Lung (tissue), 12 donors: ENCODE measurements around the gene SELPLG. TPM values are rescaled to one million over a fixed set of nuclear protein-coding genes. Genes with fewer than 3 reads are reported as not detected.
"Not testable (repeated sequence)": the region's sequence is repeated elsewhere in the genome, so short reads cannot be mapped to it uniquely, and the experiment has no call there.

ENCODE experiments used
- ATAC-seq: fragments of 200-7000 bp; cut with Tn5 transposase; one replicate; pipeline ENCODE4 v1.9.1; 2020; ENCODE audit warnings: moderate number of reproducible peaks; ENCODE audit not compliant: insufficient read depth, low FRiP score
- DNase-seq, 3 donors: peaks; one replicate each; pipeline ENCODE4 v3.0.0-alpha.2; 2013 to 2017
- H3K27ac ChIP-seq, 2 donors: one replicate each; pipeline ENCODE4 v1.5.1; 2013; ENCODE audit warnings: mild to moderate bottlenecking in 2 of 2, moderate library complexity in 2 of 2, control low read depth in 1 of 2, inconsistent platforms in 1 of 2, low read depth in 1 of 2, low read length in 1 of 2
- H3K27me3 ChIP-seq, 3 donors: one replicate each; pipeline ENCODE4 v1.5.1; 2013; ENCODE audit warnings: low read length in 2 of 3; ENCODE audit not compliant: control insufficient read depth in 3 of 3, insufficient read depth in 3 of 3
- H3K36me3 ChIP-seq, 4 donors: one replicate each; pipeline ENCODE4 v1.5.1; 2013; ENCODE audit warnings: low read length in 4 of 4, mild to moderate bottlenecking in 1 of 4, moderate library complexity in 1 of 4; ENCODE audit not compliant: control insufficient read depth in 4 of 4, insufficient read depth in 4 of 4
- H3K4me1 ChIP-seq, 5 donors: one replicate each; pipeline ENCODE4 v1.5.1; 2013; ENCODE audit warnings: low read length in 5 of 5, mild to moderate bottlenecking in 2 of 5, moderate library complexity in 1 of 5; ENCODE audit not compliant: control insufficient read depth in 5 of 5, insufficient read depth in 5 of 5
- H3K4me3 ChIP-seq: one replicate; pipeline ENCODE4 v1.5.1; 2013; ENCODE audit warnings: mild to moderate bottlenecking, control low read depth, moderate library complexity
- H3K9ac ChIP-seq, 2 donors: one replicate each; pipeline ENCODE4 v1.5.1; 2013; ENCODE audit warnings: low read length in 2 of 2, control low read depth in 1 of 2; ENCODE audit not compliant: insufficient read depth in 1 of 2
- H3K9me3 ChIP-seq, 4 donors: one replicate each; pipeline ENCODE4 v1.5.1; 2013; ENCODE audit warnings: low read length in 3 of 4, mild to moderate bottlenecking in 1 of 4, moderate library complexity in 1 of 4; ENCODE audit not compliant: control insufficient read depth in 4 of 4, insufficient read depth in 3 of 4
- WGBS, 2 donors: extraction: QIAGEN DNeasy Blood & Tissue Kit; methylation state at CpG; one replicate each; pipeline ENCODE4 v1.1.7; 2013; 5-methylcytosine and 5-hydroxymethylcytosine counted together
- polyA plus RNA-seq, 2 donors: library from polyadenylated mRNA; stranded (reverse); fragments of 200-250 nt; gene quantifications; one replicate each; pipeline ENCODE4 v1.2.1, GENCODE V29; 2013
- total RNA-seq, 2 donors: library from RNA; depleted of rRNA in 1 of 2; stranded (reverse); fragments of >200 nt in 1 of 2; gene quantifications; one replicate each; pipeline ENCODE4 v1.2.1, GENCODE V29; 2014 to 2021
- TF ChIP-seq, protein P1 (sequence below): IDR thresholded peaks from 2 replicates; pipeline ENCODE4 v1.5.1; 2012; ENCODE audit warnings: mild to moderate bottlenecking; ENCODE audit errors: control extremely low read depth, extremely low read depth
- donor health status: control.
- donor health status: control.
- donor health status: Bipolar disorder and iron deficiency.
- donor health status: healthy.
- donor health status: DM: yes; HTN: yes; CAD: no.

SELPLG gene
- total and polyA plus RNA-seq, 4 donors, result 11.3 to 97.0 (median 30.5) TPM

- H3K4me1 ChIP-seq, result peaks cover 0 to 27% (median 9%) of the 10 kb centered on the region in 5 donors
- H3K4me3 ChIP-seq, result no peak overlapping the region
- H3K27me3 ChIP-seq, result no peaks in the 10 kb centered on the region
- DNase-seq (no peak), ATAC-seq (no peak)
- TF ChIP-seq, protein P1, sequence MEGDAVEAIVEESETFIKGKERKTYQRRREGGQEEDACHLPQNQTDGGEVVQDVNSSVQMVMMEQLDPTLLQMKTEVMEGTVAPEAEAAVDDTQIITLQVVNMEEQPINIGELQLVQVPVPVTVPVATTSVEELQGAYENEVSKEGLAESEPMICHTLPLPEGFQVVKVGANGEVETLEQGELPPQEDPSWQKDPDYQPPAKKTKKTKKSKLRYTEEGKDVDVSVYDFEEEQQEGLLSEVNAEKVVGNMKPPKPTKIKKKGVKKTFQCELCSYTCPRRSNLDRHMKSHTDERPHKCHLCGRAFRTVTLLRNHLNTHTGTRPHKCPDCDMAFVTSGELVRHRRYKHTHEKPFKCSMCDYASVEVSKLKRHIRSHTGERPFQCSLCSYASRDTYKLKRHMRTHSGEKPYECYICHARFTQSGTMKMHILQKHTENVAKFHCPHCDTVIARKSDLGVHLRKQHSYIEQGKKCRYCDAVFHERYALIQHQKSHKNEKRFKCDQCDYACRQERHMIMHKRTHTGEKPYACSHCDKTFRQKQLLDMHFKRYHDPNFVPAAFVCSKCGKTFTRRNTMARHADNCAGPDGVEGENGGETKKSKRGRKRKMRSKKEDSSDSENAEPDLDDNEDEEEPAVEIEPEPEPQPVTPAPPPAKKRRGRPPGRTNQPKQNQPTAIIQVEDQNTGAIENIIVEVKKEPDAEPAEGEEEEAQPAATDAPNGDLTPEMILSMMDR, result no peak
- 34 to 54% methylated on average over 4 of the region's 4 CpGs for WGBS, 2 donors
- H3K9ac ChIP-seq, result no peak overlapping the region
- no peaks in the 10 kb centered on the region for H3K36me3 ChIP-seq
- peak overlapping the region in 1 of 2 donors; percentile 72 for H3K27ac ChIP-seq
- no peaks in the 10 kb centered on the region for H3K9me3 ChIP-seq
These were observed 652 bp upstream of the SELPLG start for GRCh38 chr12:108634341-108634751.

GRCh38 chr12:108633081-108633533 lies 587 bp downstream of the SELPLG start:
- 72 to 83% methylated on average over 7 of the region's 7 CpGs for WGBS, 2 donors
- no peaks in the 10 kb centered on the region for H3K9me3 ChIP-seq
- peak overlapping the region in 1 of 2 donors; percentile 72 for H3K27ac ChIP-seq
- ATAC-seq, result no peak
- no peak for DNase-seq
- H3K4me1 ChIP-seq, result peaks cover 0 to 30% (median 13%) of the 10 kb centered on the region in 5 donors
- H3K9ac ChIP-seq, result no peak overlapping the region
- no peaks in the 10 kb centered on the region for H3K27me3 ChIP-seq
- no peak overlapping the region for H3K4me3 ChIP-seq
- TF ChIP-seq, protein P1, result no peak
- no peaks in the 10 kb centered on the region for H3K36me3 ChIP-seq

DNA sequence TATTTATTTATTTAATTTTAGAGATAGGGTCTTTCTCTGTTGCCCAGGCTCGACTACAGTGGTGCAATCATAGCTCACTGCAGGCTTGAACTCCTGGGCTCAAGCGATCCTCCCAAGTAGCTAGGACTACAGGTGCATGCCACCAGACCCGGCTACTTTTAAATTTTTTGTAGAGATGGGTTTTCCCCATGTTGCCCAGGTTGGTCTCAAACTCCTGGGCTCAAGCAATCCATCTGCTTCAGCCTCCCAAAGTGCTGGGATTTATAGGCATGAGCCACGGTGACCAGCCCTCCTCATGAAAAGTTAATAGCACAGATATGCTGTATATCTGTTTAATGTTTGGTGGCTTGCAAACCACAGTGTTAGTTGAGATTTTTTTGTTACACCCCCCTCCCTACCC lies 2.4 kb downstream of the SELPLG start:
- not testable (repeated sequence) for H3K27me3 ChIP-seq, H3K36me3 ChIP-seq, DNase-seq, H3K9ac ChIP-seq, H3K4me3 ChIP-seq, ATAC-seq, H3K9me3 ChIP-seq
- Histone ChIP-seq H3K4me1 (peaks cover 0 to 26% (median 15%) of the 10 kb centered on the region in 5 donors), H3K27ac (peak overlapping the region in 1 of 2 donors; percentile 78)
- 89 to 94% methylated on average over 4 of the region's 4 CpGs for WGBS, 2 donors

DNA sequence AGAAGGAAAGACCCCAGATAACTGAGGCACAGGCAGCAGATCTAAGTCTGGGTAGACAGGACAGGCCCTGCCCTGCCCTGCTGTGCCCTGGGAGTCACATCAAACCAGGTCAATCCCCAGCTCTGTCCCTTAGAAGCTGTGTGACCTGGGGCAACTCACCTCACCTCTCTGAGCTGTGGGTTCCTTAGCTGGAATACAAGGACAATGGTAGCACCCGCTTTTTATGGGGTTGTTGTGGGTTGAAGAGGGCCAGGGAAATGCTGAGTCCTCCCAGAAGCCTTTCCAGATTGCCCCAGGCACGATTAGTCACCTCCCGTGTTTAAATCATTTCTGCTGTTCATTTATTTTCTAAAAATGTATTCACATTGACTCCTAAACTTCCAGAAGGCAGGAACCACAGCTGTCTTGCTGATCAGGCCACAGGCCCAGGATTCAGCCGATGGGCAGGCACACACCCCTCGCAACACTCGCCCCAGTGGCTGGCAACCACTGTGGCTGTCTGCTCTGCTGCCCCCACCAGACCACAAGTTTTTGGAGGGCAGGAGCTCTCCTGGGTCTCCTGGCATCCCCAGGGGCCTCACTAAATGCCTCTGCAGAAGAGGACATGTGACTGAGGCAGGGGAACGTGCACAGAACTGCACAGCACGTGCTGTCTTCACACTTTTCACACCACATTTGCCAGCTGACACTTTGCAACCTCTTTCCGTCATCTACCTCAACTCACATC lies 3.0 kb downstream of the SELPLG start:
- no peak overlapping the region for H3K4me3 ChIP-seq
- peaks cover 0 to 19% (median 15%) of the 10 kb centered on the region in 5 donors for H3K4me1 ChIP-seq
- TF ChIP-seq, protein P1, result no peak
- no peak overlapping the region for H3K9ac ChIP-seq
- ATAC-seq (no peak), DNase-seq (no peak)
- H3K9me3 ChIP-seq, result no peaks in the 10 kb centered on the region
- peak overlapping the region in 1 of 2 donors; percentile 78 for H3K27ac ChIP-seq
- H3K36me3 ChIP-seq, result no peaks in the 10 kb centered on the region
- 46 to 66% methylated on average over 9 of the region's 9 CpGs for WGBS, 2 donors
- no peaks in the 10 kb centered on the region for H3K27me3 ChIP-seq
